Activated CD8-positive, alpha-beta T cell treated with anti-CD3 and anti-CD28 coated beads for 36 hours (primary cell): ENCODE measurements around the gene GALR2. TPM values are rescaled to one million over a fixed set of nuclear protein-coding genes. Genes with fewer than 3 reads are reported as not detected.

Source experiments
- ATAC-seq: fragments of 200-7000 bp; cut with Tn5 transposase; one replicate; pipeline ENCODE4 v1.10.0; 2021; ENCODE audit warnings: mild to moderate bottlenecking, moderate library complexity
- CTCF ChIA-PET: fragments of 350-600 bp; sonication (Branson Sonifier 250); formaldehyde crosslinking; loops from one replicate; lab custom pipeline; 2021; ENCODE audit warnings: antibody characterized with exemption; lab: Charles Lee
- POLR2A ChIA-PET: fragments of 350-600 bp; sonication (Branson Sonifier 250); formaldehyde crosslinking; loops from one replicate; lab custom pipeline; 2021; ENCODE audit warnings: antibody characterized with exemption; lab: Charles Lee
- DNase-seq: peaks from one replicate; pipeline ENCODE4 v3.0.0-alpha.2; 2020
- H3K27ac Mint-ChIP-seq: one replicate; pipeline ENCODE4 v1.8.0; 2021; ENCODE audit warnings: mild to moderate bottlenecking, mixed read lengths
- H3K27me3 Mint-ChIP-seq: one replicate; pipeline ENCODE4 v1.8.0; 2021; ENCODE audit warnings: mixed read lengths
- H3K36me3 Mint-ChIP-seq: one replicate; pipeline ENCODE4 v1.8.0; 2021; ENCODE audit warnings: low read depth, mixed read lengths
- H3K4me1 Mint-ChIP-seq: one replicate; pipeline ENCODE4 v1.8.0; 2021; ENCODE audit warnings: low read depth, mixed read lengths
- H3K4me3 Mint-ChIP-seq: one replicate; pipeline ENCODE4 v1.8.0; 2021; ENCODE audit warnings: mild to moderate bottlenecking, moderate library complexity, mixed read lengths
- H3K9me3 Mint-ChIP-seq: one replicate; pipeline ENCODE4 v1.8.0; 2021; ENCODE audit warnings: mixed read lengths
- intact Hi-C: fragments of 100-400 bp; cut with micrococcal nuclease; formaldehyde crosslinking; loops from one replicate; pipeline ENCODE4 v1.10.0; 2022
- total RNA-seq, 2 experiments: library from RNA; stranded (reverse); gene quantifications; one replicate each; pipeline ENCODE4 v1.2.3, GENCODE V29; 2021
- TF ChIP-seq, protein P1 (sequence below): fragments of 200-600 bp; IDR thresholded peaks from one replicate; pipeline ENCODE4 v1.8.0; 2022; ENCODE audit warnings: antibody characterized with exemption, mild to moderate bottlenecking

GALR2 gene
- total RNA-seq, 2 experiments from 2014 or later = 1.6 to 2.1 TPM

DNA sequence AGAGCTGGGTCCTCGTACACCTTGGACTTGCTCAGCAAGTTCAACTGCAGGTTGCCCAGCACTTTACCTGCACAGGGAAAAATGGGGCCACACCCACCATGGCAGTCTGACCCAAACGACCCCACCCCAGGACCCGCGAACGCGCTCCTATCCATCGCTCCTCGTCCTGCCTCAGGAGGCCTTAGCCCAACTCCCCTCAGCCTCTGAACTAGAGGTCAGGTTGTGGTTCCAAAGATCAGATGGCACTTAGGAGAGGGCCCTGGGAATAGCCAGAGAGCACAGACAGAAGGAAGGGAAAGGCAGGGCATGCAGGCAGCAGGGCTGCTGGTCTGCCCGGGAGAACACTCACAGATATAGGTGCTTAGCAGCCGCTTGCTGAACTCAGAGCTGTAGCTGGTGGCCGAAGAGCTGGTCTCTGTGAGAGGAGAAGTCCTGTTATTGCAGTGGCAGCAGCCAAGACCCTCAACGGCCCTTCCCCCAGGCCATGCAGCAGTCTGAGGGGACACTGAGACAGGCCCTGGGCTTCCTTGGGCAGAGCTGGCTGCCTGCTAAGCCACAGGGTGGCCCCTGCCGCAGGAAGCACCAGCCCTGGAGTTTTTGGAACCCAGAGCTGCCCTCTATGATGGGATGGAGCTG is 11.3 kb downstream of the GALR2 start:
- Mint-ChIP-seq H3K4me3 (no peak overlapping the region), H3K27ac (no peak overlapping the region), H3K4me1 (no peaks in the 10 kb centered on the region), H3K9me3 (no peaks in the 10 kb centered on the region), H3K36me3 (peaks cover 12% of the 10 kb centered on the region), H3K27me3 (no peaks in the 10 kb centered on the region)
- DNase-seq (no peak), ATAC-seq (no peak)
- ChIA-PET POLR2A (interaction anchor here (1.3 to 1.9 kb wide), 2 partner anchors 10 to 188 kb away, joined by 3 to 6 read pairs; no protein-coding TSS in a partner anchor), CTCF (no interaction called here)
- intact Hi-C loops = no loop called here
- TF ChIP-seq, protein P1, sequence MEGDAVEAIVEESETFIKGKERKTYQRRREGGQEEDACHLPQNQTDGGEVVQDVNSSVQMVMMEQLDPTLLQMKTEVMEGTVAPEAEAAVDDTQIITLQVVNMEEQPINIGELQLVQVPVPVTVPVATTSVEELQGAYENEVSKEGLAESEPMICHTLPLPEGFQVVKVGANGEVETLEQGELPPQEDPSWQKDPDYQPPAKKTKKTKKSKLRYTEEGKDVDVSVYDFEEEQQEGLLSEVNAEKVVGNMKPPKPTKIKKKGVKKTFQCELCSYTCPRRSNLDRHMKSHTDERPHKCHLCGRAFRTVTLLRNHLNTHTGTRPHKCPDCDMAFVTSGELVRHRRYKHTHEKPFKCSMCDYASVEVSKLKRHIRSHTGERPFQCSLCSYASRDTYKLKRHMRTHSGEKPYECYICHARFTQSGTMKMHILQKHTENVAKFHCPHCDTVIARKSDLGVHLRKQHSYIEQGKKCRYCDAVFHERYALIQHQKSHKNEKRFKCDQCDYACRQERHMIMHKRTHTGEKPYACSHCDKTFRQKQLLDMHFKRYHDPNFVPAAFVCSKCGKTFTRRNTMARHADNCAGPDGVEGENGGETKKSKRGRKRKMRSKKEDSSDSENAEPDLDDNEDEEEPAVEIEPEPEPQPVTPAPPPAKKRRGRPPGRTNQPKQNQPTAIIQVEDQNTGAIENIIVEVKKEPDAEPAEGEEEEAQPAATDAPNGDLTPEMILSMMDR = no peak

DNA sequence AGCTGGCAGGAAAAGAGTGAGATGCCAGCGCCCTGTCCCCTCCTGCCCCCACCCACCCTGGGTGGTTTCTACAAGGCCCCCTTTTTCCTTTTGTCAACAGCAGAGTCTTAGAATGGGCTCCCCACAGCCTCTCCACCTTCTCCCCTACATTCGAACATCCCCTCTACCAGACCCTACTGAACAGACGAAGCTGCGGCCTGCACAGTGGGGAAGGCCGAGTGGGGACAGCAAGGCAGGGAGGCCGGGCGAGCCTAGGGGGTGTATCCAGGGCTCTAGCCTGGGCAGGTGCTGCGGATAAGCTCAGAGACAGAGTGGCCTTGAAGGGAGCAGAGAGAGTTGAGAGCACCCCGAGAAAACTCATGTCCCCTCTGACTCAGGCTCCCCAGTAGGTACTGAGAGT is 11.8 kb downstream of the GALR2 start:
- no peaks in the 10 kb centered on the region for H3K27me3 Mint-ChIP-seq
- intact Hi-C loops = no loop called here
- no peak overlapping the region for H3K4me3 Mint-ChIP-seq
- DNase-seq = no peak
- no peaks in the 10 kb centered on the region for H3K9me3 Mint-ChIP-seq
- H3K4me1 Mint-ChIP-seq = no peaks in the 10 kb centered on the region
- H3K36me3 Mint-ChIP-seq = peaks cover 12% of the 10 kb centered on the region
- H3K27ac Mint-ChIP-seq = no peak overlapping the region
- ATAC-seq = no peak
- CTCF ChIA-PET = no interaction called here
- TF ChIP-seq, protein P1 = no peak
- POLR2A ChIA-PET = interaction anchor here (1.3 to 1.9 kb wide), 2 partner anchors 10 to 188 kb away, joined by 3 to 6 read pairs; no protein-coding TSS in a partner anchor

DNA sequence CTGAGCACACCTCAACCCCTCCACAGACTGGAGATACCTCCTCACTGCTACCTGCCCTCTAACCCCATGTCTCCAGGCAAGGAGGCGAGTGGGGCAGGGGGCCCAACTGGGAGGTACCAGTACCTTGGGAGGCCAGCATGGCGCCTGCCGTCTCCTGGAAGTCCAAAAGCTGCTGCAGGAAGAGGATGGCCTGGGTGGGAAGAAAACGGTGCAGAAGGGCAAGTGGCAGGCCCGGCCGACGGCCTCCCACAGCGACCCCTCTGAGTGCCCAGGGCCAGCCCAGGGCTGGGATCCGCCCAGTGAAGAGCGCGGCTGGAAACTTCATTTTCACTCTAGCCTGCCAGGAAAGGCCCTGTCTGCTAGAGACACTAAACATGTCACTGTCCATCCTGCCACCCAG is 12.9 kb downstream of the GALR2 start:
- DNase-seq = no peak
- Mint-ChIP-seq H3K36me3 (peaks cover 17% of the 10 kb centered on the region), H3K27ac (no peak overlapping the region), H3K9me3 (no peaks in the 10 kb centered on the region), H3K4me1 (no peaks in the 10 kb centered on the region), H3K27me3 (no peaks in the 10 kb centered on the region), H3K4me3 (no peak overlapping the region)
- ChIA-PET CTCF (no interaction called here), POLR2A (interaction anchor here (1.3 to 1.9 kb wide), 3 partner anchors 12 to 187 kb away, joined by 3 to 6 read pairs (median 3); no protein-coding TSS in a partner anchor)
- ATAC-seq = no peak
- TF ChIP-seq, protein P1 = no peak
- intact Hi-C loops = no loop called here

DNA sequence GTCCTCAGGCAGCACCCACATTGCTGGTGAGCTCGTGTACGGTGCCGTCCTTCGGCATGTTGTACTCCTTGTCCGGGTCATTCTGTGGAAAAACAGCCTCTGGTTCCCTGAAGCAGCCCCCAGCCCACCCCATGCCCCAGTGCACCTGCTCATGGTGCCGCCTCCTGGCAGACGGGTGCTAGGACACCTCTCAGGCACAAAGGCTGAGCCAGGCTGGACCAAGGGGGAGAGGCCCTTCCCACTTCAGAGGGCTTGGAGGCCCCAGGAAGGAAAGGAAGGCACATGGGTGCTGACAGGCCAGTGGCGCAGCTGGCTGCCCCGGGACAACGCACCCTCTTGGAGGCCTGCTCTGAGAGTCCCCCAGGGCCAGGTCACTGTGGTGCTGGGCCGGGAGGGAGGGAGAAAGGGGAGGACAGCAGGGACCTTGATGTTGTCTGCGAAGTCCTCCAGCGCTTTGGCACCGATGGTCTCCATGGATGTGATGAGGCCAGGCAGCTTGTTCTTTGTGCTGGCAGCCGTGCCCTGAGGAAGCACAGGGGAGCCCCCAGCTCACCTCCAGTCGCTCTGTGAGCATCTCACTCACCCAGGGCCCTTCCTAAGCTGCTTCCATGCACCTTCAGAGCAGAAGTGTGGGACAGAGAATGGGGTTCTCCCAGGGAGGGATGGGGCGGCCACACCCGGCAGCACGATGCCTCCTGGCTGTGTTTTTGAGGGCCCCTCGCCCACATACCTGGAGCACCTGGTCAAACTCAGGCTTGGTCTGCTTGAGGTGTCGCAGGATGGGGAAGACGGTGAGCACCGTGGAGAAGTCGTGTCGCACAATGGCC is 13.7 kb downstream of the GALR2 start:
- no peak overlapping the region for H3K4me3 Mint-ChIP-seq
- H3K36me3 Mint-ChIP-seq = peaks cover 17% of the 10 kb centered on the region
- no peaks in the 10 kb centered on the region for H3K4me1 Mint-ChIP-seq
- ATAC-seq (no peak), DNase-seq (no peak)
- H3K9me3 Mint-ChIP-seq = no peaks in the 10 kb centered on the region
- TF ChIP-seq, protein P1 = no peak
- no peaks in the 10 kb centered on the region for H3K27me3 Mint-ChIP-seq
- ChIA-PET CTCF (no interaction called here), POLR2A (interaction anchor here (1.3 to 1.9 kb wide), 3 partner anchors 9 to 17 kb away, joined by 3 to 4 read pairs (median 4); partner anchors contain the start of gene ZACN)
- no peak overlapping the region for H3K27ac Mint-ChIP-seq
- intact Hi-C loops = no loop called here
